Progenitor cell of endocrine pancreas (in vitro differentiated cells): Measurements from ENCODE around the gene KCNJ5. TPM values are rescaled to one million over a fixed set of nuclear protein-coding genes. Genes with fewer than 3 reads are reported as not detected.

Source experiments
- DNase-seq: peaks from one replicate; pipeline ENCODE4 v3.0.0; 2021; ENCODE audit warnings: low spot score; ENCODE audit not compliant: unreplicated experiment
- H3K27ac Mint-ChIP-seq: 2 replicates; pipeline ENCODE4 v1.8.0; 2021; ENCODE audit warnings: mild to moderate bottlenecking, moderate library complexity, mixed read lengths
- H3K27me3 Mint-ChIP-seq: 2 replicates; pipeline ENCODE4 v1.8.0; 2021; ENCODE audit warnings: mixed read lengths
- H3K36me3 Mint-ChIP-seq: 2 replicates; pipeline ENCODE4 v1.8.0; 2022; ENCODE audit warnings: mixed read lengths; ENCODE audit not compliant: insufficient read depth
- H3K4me1 Mint-ChIP-seq: 2 replicates; pipeline ENCODE4 v1.8.0; 2021; ENCODE audit warnings: low read depth, mixed read lengths
- H3K4me3 Mint-ChIP-seq: 2 replicates; pipeline ENCODE4 v1.8.0; 2021; ENCODE audit warnings: low read depth, mild to moderate bottlenecking, moderate library complexity, mixed read lengths
- H3K9me3 Mint-ChIP-seq: 2 replicates; pipeline ENCODE4 v1.8.0; 2021; ENCODE audit warnings: low read depth, mixed read lengths
- CTCF ChIP-seq: fragments of 200-600 bp; sonication (generic); IDR thresholded peaks from one replicate; pipeline ENCODE4 v1.5.0; 2021; ENCODE audit warnings: antibody characterized with exemption, mild to moderate bottlenecking; ENCODE audit not compliant: unreplicated experiment
- total RNA-seq: library from RNA; stranded (reverse); gene quantifications from 2 replicates; pipeline ENCODE4 v1.2.1, GENCODE V29; 2021

Gene KCNJ5
- total RNA-seq, 1 donor from 2014 or later, result 1.1 TPM

- Mint-ChIP-seq H3K36me3 (no peaks in the 10 kb centered on the region), H3K27me3 (peaks cover 27% of the 10 kb centered on the region), H3K4me3 (no peak overlapping the region), H3K9me3 (no peaks in the 10 kb centered on the region), H3K4me1 (peaks cover 2% of the 10 kb centered on the region), H3K27ac (no peak overlapping the region)
- no peak for TF ChIP-seq CTCF
- no peak for DNase-seq
Observed at GRCh38 chr11:128941573-128942271, 50.6 kb downstream of the KCNJ5 start.

GRCh38 chr11:128942272-128942612 lies 51.1 kb downstream of the KCNJ5 start:
- DNase-seq, result no peak
- peaks cover 27% of the 10 kb centered on the region for H3K27me3 Mint-ChIP-seq
- TF ChIP-seq CTCF, result no peak
- H3K4me3 Mint-ChIP-seq, result no peak overlapping the region
- H3K9me3 Mint-ChIP-seq, result no peaks in the 10 kb centered on the region
- no peak overlapping the region for H3K27ac Mint-ChIP-seq
- H3K4me1 Mint-ChIP-seq, result peaks cover 2% of the 10 kb centered on the region
- no peaks in the 10 kb centered on the region for H3K36me3 Mint-ChIP-seq

- Mint-ChIP-seq H3K27me3 (peaks cover 27% of the 10 kb centered on the region), H3K36me3 (no peaks in the 10 kb centered on the region), H3K9me3 (no peaks in the 10 kb centered on the region), H3K4me1 (no peaks in the 10 kb centered on the region), H3K4me3 (no peak within 1 kb of the TSS), H3K27ac (no peak within 1 kb of the TSS)
- TF ChIP-seq CTCF, result no peak
- DNase-seq, result no peak
Observed at GRCh38 chr11:128942817-128943427, 51.8 kb downstream of the KCNJ5 start, which contains the start of gene TP53AIP1. Gene TP53AIP1, minus strand, starts transcription at chr11:128942871. Its CDS starts 5,053 bp downstream, at chr11:128937818.

GRCh38 chr11:128943428-128943976 lies 52.3 kb downstream of the KCNJ5 start:
- Mint-ChIP-seq H3K36me3 (no peaks in the 10 kb centered on the region), H3K4me1 (no peaks in the 10 kb centered on the region), H3K27ac (no peak overlapping the region)

GRCh38 chr11:128946648-128947047 lies 55.5 kb downstream of the KCNJ5 start:
- H3K9me3 Mint-ChIP-seq, result no peaks in the 10 kb centered on the region
- no peak for DNase-seq
- H3K27ac Mint-ChIP-seq, result no peak overlapping the region
- no peak for TF ChIP-seq CTCF
- peaks cover 13% of the 10 kb centered on the region for H3K27me3 Mint-ChIP-seq
- H3K4me1 Mint-ChIP-seq, result no peaks in the 10 kb centered on the region
- no peak overlapping the region for H3K4me3 Mint-ChIP-seq
- no peaks in the 10 kb centered on the region for H3K36me3 Mint-ChIP-seq

More at GRCh38 chr11:128943428-128943976, 52.3 kb downstream of the KCNJ5 start:
- DNase-seq, result no peak
- H3K27me3 Mint-ChIP-seq, result peaks cover 25% of the 10 kb centered on the region
- H3K4me3 Mint-ChIP-seq, result no peak overlapping the region
- H3K9me3 Mint-ChIP-seq, result no peaks in the 10 kb centered on the region
- TF ChIP-seq CTCF, result no peak
